HEK293T (cell line): ENCODE measurements around the gene RNASE11.
"Not testable (repeated sequence)": the region's sequence is repeated elsewhere in the genome, so short reads cannot be mapped to it uniquely, and the experiment has no call there.

Source experiments
- CTCF ChIA-PET: fragments of 350-600 bp; formaldehyde crosslinking; extraction: SDS; loops from one replicate; lab custom pipeline; 2021; ENCODE audit warnings: antibody characterized with exemption, inconsistent platforms; lab: Yijun Ruan, JAX
- POLR2A ChIA-PET: fragments of 350-600 bp; formaldehyde crosslinking; extraction: SDS; loops from one replicate; lab custom pipeline; 2020; ENCODE audit warnings: antibody characterized with exemption, inconsistent platforms; lab: Yijun Ruan, JAX
- DNase-seq: peaks from one replicate; pipeline ENCODE4 v3.0.0; 2012; ENCODE audit warnings: mixed read lengths; ENCODE audit errors: extremely low spot score
- ARNT ChIP-seq: fragments of 450-650 bp; IDR thresholded peaks from 2 replicates; pipeline ENCODE4 v1.6.1; 2017; ENCODE audit warnings: mild to moderate bottlenecking
- BHLHE40 ChIP-seq: fragments of 450-650 bp; IDR thresholded peaks from 2 replicates; pipeline ENCODE4 v1.6.1; 2016; ENCODE audit warnings: mild to moderate bottlenecking, moderate library complexity, borderline replicate concordance
- CTBP1 ChIP-seq: fragments of 450-650 bp; IDR thresholded peaks from 2 replicates; pipeline ENCODE4 v1.6.1; 2016; ENCODE audit warnings: borderline replicate concordance
- ELF4 ChIP-seq: fragments of 450-650 bp; IDR thresholded peaks from 2 replicates; pipeline ENCODE4 v1.6.1; 2017; ENCODE audit warnings: antibody characterized with exemption
- FOXA1 ChIP-seq: fragments of 450-650 bp; IDR thresholded peaks from 2 replicates; pipeline ENCODE4 v1.6.1; 2016; ENCODE audit warnings: mild to moderate bottlenecking
- FOXK2 ChIP-seq: fragments of 450-650 bp; IDR thresholded peaks from 2 replicates; pipeline ENCODE4 v1.6.1; 2016; ENCODE audit warnings: mild to moderate bottlenecking
- FOXM1 ChIP-seq: fragments of 450-650 bp; IDR thresholded peaks from 2 replicates; pipeline ENCODE4 v1.6.1; 2017; ENCODE audit warnings: mild to moderate bottlenecking, borderline replicate concordance
- HDGF ChIP-seq: fragments of 450-650 bp; IDR thresholded peaks from 2 replicates; pipeline ENCODE4 v1.6.1; 2017; ENCODE audit warnings: antibody characterized with exemption, borderline replicate concordance
- L3MBTL2 ChIP-seq: fragments of 450-650 bp; conservative IDR thresholded peaks from 2 replicates; pipeline ENCODE4 v1.6.1; 2016; ENCODE audit warnings: mild to moderate bottlenecking
- LEF1 ChIP-seq: fragments of 450-650 bp; IDR thresholded peaks from 2 replicates; pipeline ENCODE4 v1.6.1; 2017; ENCODE audit warnings: mild to moderate bottlenecking, borderline replicate concordance
- NFRKB ChIP-seq: fragments of 450-650 bp; IDR thresholded peaks from 2 replicates; pipeline ENCODE4 v1.6.1; 2016; ENCODE audit warnings: mild to moderate bottlenecking, moderate library complexity
- SP1 ChIP-seq: fragments of 450-650 bp; IDR thresholded peaks from 2 replicates; pipeline ENCODE4 v1.6.1; 2017
- SUZ12 ChIP-seq: fragments of 450-650 bp; IDR thresholded peaks from 2 replicates; pipeline ENCODE4 v1.6.1; 2016; ENCODE audit warnings: mild to moderate bottlenecking
- TARDBP ChIP-seq: fragments of 450-650 bp; IDR thresholded peaks from 2 replicates; pipeline ENCODE4 v1.6.1; 2016
- ZNF384 ChIP-seq: fragments of 450-650 bp; IDR thresholded peaks from 2 replicates; pipeline ENCODE4 v1.6.1; 2016
- TF ChIP-seq, protein P1 (sequence below): fragments of 450-650 bp; IDR thresholded peaks from 2 replicates; pipeline ENCODE4 v1.6.1; 2016

The RNASE11 gene

DNA sequence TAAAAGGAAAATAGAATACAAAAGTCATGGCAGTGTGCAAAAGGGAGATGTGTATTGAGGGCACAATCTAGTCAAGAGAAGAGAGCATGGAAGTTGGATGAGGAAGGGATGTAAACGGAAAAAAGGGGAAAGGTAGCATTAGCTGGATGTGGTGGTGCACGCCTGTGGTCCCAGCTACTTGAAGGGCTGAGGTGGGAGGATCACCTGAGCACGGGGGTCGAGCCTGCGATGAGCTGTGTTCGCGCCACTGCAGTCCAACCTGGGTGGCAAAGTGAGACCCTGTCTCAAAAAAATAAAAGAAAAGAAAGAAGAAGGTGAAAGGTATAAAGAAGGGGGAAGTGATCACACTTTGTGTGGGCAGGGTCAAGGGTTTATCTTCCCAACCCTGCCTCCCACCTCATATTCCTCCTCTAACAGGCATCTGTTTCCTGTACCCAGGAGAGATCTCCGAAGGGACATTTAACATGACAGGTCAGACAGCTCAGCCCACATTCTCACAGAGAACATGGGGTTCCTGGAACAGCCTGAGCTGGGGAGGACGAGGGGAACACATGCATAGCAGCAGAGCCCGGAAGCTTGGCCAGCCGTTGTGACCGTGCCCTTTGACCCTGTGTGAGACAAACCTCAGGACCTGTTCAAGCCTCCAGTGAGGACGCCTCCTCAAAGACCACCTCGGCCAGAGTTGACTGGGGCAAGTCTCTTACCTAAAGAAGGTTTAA, 8.9 kb downstream of the RNASE11 start:
- TF ChIP-seq CTBP1 (no peak), HDGF (no peak), BHLHE40 (no peak), FOXK2 (no peak), SUZ12 (no peak), ARNT (no peak), ZNF384 (no peak)
- ChIA-PET CTCF (no interaction called here), POLR2A (no interaction called here)
- no peak for DNase-seq

DNA sequence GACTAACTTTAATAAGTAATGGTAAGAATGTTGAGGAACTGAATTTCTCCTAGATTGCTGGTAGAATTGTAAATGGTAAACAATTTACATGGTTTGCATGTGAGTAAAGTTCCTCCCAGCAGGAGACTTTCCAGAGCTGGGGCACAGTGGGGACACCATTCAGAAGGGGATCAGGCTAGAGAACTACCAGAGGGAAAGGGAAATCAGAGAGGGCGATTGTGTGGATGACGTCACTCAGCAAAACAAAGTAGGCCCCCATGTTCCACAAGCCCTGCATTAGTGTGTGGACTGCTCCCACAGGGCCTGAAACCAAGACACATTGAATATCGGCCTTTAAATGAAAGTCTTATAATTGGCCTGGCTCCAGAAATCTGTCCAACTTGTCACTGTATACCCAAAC, 9.5 kb downstream of the RNASE11 start:
- TF ChIP-seq NFRKB (no peak), CTBP1 (no peak), FOXK2 (no peak), FOXA1 (no peak), ELF4 (no peak), FOXM1 (no peak), TARDBP (no peak), LEF1 (no peak), HDGF (no peak), SP1 (no peak), SUZ12 (no peak), ZNF384 (no peak), ARNT (no peak)
- TF ChIP-seq, protein P1, sequence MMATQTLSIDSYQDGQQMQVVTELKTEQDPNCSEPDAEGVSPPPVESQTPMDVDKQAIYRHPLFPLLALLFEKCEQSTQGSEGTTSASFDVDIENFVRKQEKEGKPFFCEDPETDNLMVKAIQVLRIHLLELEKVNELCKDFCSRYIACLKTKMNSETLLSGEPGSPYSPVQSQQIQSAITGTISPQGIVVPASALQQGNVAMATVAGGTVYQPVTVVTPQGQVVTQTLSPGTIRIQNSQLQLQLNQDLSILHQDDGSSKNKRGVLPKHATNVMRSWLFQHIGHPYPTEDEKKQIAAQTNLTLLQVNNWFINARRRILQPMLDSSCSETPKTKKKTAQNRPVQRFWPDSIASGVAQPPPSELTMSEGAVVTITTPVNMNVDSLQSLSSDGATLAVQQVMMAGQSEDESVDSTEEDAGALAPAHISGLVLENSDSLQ: no peak
- ChIA-PET POLR2A (no interaction called here), CTCF (no interaction called here)
- no peak for DNase-seq

DNA sequence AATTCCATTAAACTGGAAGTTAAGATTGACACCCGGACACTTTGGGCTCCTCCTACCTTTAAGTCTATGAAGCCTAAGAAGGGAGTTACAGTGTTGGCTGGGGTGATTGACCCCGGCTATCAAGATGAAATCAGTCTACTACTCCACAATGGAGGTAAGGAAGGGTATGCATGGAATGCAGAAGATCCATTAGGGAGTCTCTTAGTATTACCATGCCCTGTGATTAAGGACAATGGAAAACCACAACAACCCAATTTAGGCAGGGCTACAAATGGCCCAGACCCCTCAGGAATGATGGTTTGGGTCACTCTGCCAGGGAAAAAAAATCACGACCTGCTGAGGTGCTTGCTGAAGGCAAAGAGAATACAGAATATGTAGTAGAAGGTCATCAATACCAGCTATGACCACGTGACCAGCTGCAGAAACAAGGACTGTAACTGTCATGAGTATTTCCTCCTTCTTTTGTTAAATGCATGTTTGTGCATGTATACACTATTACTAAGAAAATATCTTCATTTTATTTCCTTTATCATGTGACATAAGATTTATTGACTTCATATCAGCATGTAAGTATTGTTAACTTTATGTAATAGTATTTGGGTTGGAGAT, 15.3 kb downstream of the RNASE11 start:
- POLR2A ChIA-PET, CTCF ChIA-PET, DNase-seq: not testable (repeated sequence)

DNA sequence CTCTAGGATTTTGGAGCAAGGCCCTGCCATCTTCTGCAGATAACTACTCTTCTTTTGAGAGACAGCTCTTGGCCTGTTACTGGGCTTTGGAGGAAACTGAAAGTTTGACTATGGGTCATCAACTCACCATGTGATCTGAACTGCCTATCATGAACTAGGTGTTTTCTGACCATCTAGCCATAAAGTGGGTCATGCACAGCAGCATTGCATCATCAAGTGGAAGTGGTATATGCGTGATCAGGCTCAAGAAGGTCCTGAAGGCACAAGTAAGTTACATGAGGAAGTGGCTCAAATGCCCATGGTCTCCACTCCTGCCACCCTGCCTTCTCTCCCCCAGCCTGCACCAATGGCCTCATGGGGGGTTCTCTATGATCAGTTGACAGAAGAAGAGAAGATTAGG, 17.1 kb downstream of the RNASE11 start:
- POLR2A ChIA-PET: not testable (repeated sequence)

DNA sequence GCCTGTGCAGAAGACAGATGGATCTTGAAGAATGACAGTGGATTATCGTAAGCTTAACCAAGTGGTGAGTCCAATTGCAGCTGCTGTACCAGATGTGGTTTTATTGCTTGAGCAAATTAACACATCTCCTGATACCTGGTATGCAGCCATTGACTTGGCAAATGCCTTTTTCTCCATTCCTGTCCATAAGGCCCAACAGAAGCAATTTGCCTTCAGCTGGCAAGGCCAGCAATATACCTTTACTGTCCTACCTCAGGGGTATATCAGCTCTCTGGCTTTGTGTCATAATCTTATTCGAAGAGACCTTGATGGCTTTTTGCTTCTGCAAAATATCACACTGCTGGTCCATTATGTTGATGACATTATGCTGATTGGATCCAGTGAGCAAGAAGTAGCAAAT, 17.9 kb downstream of the RNASE11 start:
- POLR2A ChIA-PET, CTCF ChIA-PET, DNase-seq: not testable (repeated sequence)

More for the DNA sequence above, 17.1 kb downstream of the RNASE11 start:
- DNase-seq, CTCF ChIA-PET: not testable (repeated sequence)

DNA sequence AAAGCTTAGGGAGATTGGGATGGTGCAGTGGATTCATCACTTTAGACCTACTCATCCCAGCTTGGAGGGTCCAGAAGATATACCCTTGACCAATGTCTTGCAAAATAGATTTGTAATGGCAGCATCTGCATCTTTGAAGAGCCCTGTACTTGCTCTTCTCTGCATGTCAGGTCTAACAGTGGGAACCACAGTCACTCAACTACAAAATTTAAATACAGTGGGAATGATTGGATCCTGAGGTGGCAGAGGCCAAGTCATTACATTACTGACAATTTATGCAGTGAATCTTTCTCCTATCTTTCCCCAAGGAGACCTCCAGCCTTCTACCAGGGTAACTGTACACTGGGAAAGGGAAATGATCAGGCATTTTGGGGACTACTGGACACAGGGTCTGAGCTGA, 18.7 kb downstream of the RNASE11 start:
- ChIA-PET POLR2A (no interaction called here), CTCF (no interaction called here)

DNA sequence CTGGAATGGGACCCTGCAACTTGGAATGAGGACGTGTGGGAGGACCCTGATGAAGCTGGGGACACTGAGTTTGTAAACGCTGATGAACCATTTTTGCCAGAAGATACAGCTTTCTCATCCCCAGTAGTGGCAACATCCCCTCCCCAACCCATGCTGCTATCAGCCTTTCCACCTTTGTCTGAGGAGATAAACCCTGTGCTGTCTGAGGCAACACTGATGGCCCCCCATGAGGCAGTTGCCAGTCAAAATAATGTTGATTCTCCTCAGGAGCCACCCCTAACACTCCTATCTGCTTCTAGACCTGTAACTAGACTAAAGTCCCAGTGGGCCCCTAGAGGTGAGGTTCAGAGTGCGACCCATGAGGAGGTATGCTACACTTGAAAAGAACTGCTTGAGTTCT, 19.4 kb downstream of the RNASE11 start:
- ChIA-PET POLR2A (no interaction called here), CTCF (no interaction called here)
- DNase-seq: no peak
- TF ChIP-seq ZNF384: no peak
- TF ChIP-seq L3MBTL2: no peak
- no peak for TF ChIP-seq ELF4
- no peak for TF ChIP-seq ARNT
- TF ChIP-seq, protein P1: no peak
- TF ChIP-seq SUZ12: no peak
- TF ChIP-seq HDGF: no peak
- no peak for TF ChIP-seq TARDBP
- no peak for TF ChIP-seq NFRKB
- TF ChIP-seq BHLHE40: no peak
- no peak for TF ChIP-seq SP1
- no peak for TF ChIP-seq LEF1
- TF ChIP-seq FOXK2: no peak
- no peak for TF ChIP-seq CTBP1
- TF ChIP-seq FOXM1: no peak

More for the DNA sequence above, 18.7 kb downstream of the RNASE11 start:
- no peak for DNase-seq
- TF ChIP-seq, protein P1: no peak
- TF ChIP-seq HDGF: no peak
- no peak for TF ChIP-seq FOXK2
- TF ChIP-seq NFRKB: no peak
- TF ChIP-seq SP1: no peak
- no peak for TF ChIP-seq LEF1
- no peak for TF ChIP-seq TARDBP
- TF ChIP-seq BHLHE40: no peak
- no peak for TF ChIP-seq FOXA1
- TF ChIP-seq L3MBTL2: no peak
- TF ChIP-seq SUZ12: no peak
- TF ChIP-seq ZNF384: no peak
- TF ChIP-seq FOXM1: no peak
- no peak for TF ChIP-seq CTBP1
- no peak for TF ChIP-seq ELF4
- no peak for TF ChIP-seq ARNT

DNA sequence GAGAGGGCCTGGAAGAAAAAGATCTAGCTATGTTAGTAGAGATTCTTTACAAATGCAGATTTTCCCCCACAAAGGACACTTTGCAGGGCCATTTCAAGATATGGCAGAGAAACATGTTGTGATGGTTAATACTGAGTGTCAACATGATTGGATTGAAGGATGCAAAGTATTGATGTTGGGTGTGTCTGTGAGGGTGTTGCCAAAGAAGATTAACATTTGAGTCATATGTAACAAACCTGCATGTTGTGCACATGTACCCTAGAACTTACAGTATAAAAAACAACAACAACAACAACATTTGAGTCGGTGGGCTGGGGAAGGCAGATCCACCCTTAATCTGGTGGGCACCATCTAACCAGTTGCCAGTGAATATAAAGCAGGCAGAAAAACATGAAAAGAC, 20.6 kb downstream of the RNASE11 start:
- DNase-seq, POLR2A ChIA-PET, CTCF ChIA-PET: not testable (repeated sequence)
